ENCODE data around the gene DOK7.

GRCh38 chr4:3473181-3473950 is 10.3 kb downstream of the DOK7 start:
- no peak for TF ChIP-seq CTCF (IDR thresholded peaks at IDR 0.05; ENCODE audit: borderline replicate concordance, extremely low read depth, low read length, poor library complexity, severe bottlenecking)
- TF ChIP-seq EZH2 (IDR thresholded peaks at IDR 0.05; ENCODE audit: borderline replicate concordance, low read depth, low read length, severe bottlenecking) = no peak
